Mammary epithelial cell (primary cell): ENCODE measurements around the gene CHCHD5.
A peak's percentile ranks its signal among the peaks of the same experiment; 100 is the strongest.

Experiments
- CTCF ChIP-seq, 2 donors: IDR thresholded peaks in 1 of 2; conservative IDR thresholded peaks in 1 of 2; 2 replicates each; pipeline ENCODE4 v1.5.1; 2011 to 2012; ENCODE audit warnings: inconsistent platforms in 2 of 2, low read length in 2 of 2, mild to moderate bottlenecking in 2 of 2, control low read depth in 1 of 2, low read depth in 1 of 2; ENCODE audit not compliant: insufficient read depth in 1 of 2; ENCODE audit errors: extremely low read depth in 1 of 2
- EZH2 ChIP-seq: IDR thresholded peaks from 2 replicates; pipeline ENCODE4 v1.6.1; 2012; ENCODE audit warnings: low read length, inconsistent platforms, borderline replicate concordance

GRCh38 chr2:112626604-112627059 lies 42.2 kb downstream of the CHCHD5 start:
- TF ChIP-seq CTCF (conservative IDR thresholded peaks at IDR 0.05 in 1 of 2, IDR thresholded peaks at IDR 0.05 in 1 of 2; ENCODE audit: extremely low read depth in 1 of 2, insufficient read depth in 1 of 2, low read depth in 1 of 2, low read length in 2 of 2) (peak; percentile 78 to 95), EZH2 (no peak)
